ENCODE measurements around the gene PPP1R2B. TPM values are rescaled to one million over a fixed set of nuclear protein-coding genes. Genes with fewer than 3 reads are reported as not detected.
"Not testable (repeated sequence)": the region's sequence is repeated elsewhere in the genome, so short reads cannot be mapped to it uniquely, and the experiment has no call there.

PPP1R2B gene
- total RNA-seq, 1 donor from 2014 or later: not detected

DNA sequence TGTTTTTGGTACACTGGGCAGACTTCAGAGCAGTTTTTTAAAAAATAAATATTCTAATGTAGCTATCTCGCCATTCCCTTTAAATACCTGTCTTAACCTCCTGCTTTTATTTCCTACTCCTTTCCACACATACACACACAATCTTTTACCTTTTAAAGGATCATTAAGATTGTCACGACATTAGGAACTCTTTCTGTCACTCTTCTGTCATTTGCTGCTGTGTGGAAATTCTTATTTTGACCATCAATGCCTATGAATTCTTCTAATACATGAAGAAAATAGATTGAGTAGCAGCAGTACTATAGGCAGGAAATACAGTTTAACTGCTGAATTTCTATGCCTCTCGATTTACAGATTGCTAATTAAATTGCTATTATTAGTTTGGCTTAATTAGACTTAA is 1.8 kb downstream of the PPP1R2B start:
- no peaks in the 10 kb centered on the region for H3K27me3 ChIP-seq (ENCODE audit: control insufficient read depth, insufficient read depth, low read length)
- H3K4me3 ChIP-seq (ENCODE audit: low read depth, low read length): no peak overlapping the region
- FAIRE-seq (no peak), DNase-seq (ENCODE audit: low read depth) (no peak)
- TF ChIP-seq CTCF (IDR thresholded peaks at IDR 0.05; ENCODE audit: insufficient read depth, low read length, severe bottlenecking): no peak
- no peaks in the 10 kb centered on the region for H3K36me3 ChIP-seq (ENCODE audit: control insufficient read depth, insufficient read depth, low read length)

DNA sequence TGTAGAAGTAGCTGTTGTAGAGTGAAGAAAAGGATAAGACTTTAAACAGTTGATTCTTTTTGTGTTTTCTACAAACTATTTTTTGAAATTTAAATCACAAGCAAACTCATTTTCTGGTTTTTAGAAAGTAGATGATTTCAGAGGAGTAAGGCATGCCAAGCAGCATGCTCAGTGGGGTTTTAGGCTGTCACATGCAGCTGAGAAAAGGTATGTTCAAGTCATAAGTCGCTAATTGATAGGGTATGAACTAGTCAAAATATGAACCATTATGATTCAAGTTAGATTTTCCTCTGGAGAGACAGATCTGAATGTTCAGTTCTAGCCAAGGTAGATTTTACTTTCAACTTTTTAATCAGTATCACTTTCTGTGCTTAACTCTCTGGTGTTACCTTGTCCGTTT is 3.0 kb downstream of the PPP1R2B start:
- not testable (repeated sequence) for DNase-seq (ENCODE audit: low read depth); H3K4me3 ChIP-seq (ENCODE audit: low read depth, low read length)

DNA sequence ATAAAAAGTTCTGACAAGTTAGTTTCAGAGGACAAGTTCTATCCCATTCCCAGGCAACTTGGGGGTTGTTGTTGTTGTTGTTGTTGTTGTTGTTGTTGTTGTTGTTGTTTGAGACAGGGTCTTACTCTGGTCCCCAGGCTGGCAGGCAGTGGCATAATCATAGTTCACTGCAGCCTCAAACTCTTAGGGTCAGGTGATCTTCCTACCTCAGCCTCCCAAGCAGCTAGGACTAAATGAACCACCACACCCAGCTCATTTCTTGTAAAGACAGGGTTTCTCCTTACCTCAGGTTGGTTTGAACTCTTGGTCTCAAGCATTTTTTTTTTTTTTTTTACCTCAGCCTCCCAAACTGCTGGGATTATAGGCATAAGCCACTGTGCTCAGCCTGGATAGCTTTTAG is 15.3 kb downstream of the PPP1R2B start:
- no peak for FAIRE-seq
- TF ChIP-seq CTCF (IDR thresholded peaks at IDR 0.05; ENCODE audit: insufficient read depth, low read length, severe bottlenecking): no peak
- no peak for DNase-seq (ENCODE audit: low read depth)
- no peak overlapping the region for H3K4me3 ChIP-seq (ENCODE audit: low read depth, low read length)
- no peaks in the 10 kb centered on the region for H3K36me3 ChIP-seq (ENCODE audit: control insufficient read depth, insufficient read depth, low read length)
- H3K27me3 ChIP-seq (ENCODE audit: control insufficient read depth, insufficient read depth, low read length): no peaks in the 10 kb centered on the region

More for the DNA sequence above, 3.0 kb downstream of the PPP1R2B start:
- H3K36me3 ChIP-seq (ENCODE audit: control insufficient read depth, insufficient read depth, low read length); H3K27me3 ChIP-seq (ENCODE audit: control insufficient read depth, insufficient read depth, low read length); FAIRE-seq: not testable (repeated sequence)

DNA sequence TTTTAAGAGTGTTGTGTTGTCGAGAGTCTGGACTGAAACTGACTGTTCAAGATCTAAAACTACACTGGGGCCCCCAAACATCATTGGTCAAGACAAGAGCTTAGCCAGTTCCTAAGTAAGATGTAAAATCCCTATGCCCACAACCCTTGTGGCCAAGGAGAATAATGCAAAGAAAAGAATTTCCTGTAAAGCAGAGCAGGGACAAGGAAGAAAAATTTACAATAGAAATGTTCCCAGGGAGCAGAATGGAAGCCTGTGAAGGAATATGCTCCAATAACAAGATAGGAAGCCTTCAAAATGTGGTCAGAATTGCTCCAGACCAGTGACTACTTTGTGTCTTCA is 20.4 kb downstream of the PPP1R2B start:
- no peak overlapping the region for H3K4me3 ChIP-seq (ENCODE audit: low read depth, low read length)
- FAIRE-seq: no peak
- no peak for TF ChIP-seq CTCF (IDR thresholded peaks at IDR 0.05; ENCODE audit: insufficient read depth, low read length, severe bottlenecking)
- no peak for DNase-seq (ENCODE audit: low read depth)
- no peaks in the 10 kb centered on the region for H3K27me3 ChIP-seq (ENCODE audit: control insufficient read depth, insufficient read depth, low read length)
- no peaks in the 10 kb centered on the region for H3K36me3 ChIP-seq (ENCODE audit: control insufficient read depth, insufficient read depth, low read length)

- DNase-seq (ENCODE audit: low read depth) (no peak), FAIRE-seq (no peak)
- Histone ChIP-seq H3K27me3 (ENCODE audit: control insufficient read depth, insufficient read depth, low read length) (no peaks in the 10 kb centered on the region), H3K4me3 (ENCODE audit: low read depth, low read length) (no peak overlapping the region), H3K36me3 (ENCODE audit: control insufficient read depth, insufficient read depth, low read length) (no peaks in the 10 kb centered on the region)
- no peak for TF ChIP-seq CTCF (IDR thresholded peaks at IDR 0.05; ENCODE audit: insufficient read depth, low read length, severe bottlenecking)
Observed at GRCh38 chr5:156871212-156871611, 21.1 kb downstream of the PPP1R2B start.

- TF ChIP-seq CTCF (IDR thresholded peaks at IDR 0.05; ENCODE audit: insufficient read depth, low read length, severe bottlenecking): no peak
- H3K27me3 ChIP-seq (ENCODE audit: control insufficient read depth, insufficient read depth, low read length): no peaks in the 10 kb centered on the region
- H3K4me3 ChIP-seq (ENCODE audit: low read depth, low read length): no peak overlapping the region
- DNase-seq (ENCODE audit: low read depth): no peak
- no peaks in the 10 kb centered on the region for H3K36me3 ChIP-seq (ENCODE audit: control insufficient read depth, insufficient read depth, low read length)
- no peak for FAIRE-seq
Observed at GRCh38 chr5:156879665-156880285, 29.7 kb downstream of the PPP1R2B start.
